Panc1 (cell line): ENCODE data around the gene KCTD12. TPM values are rescaled to one million over a fixed set of nuclear protein-coding genes. Genes with fewer than 3 reads are reported as not detected.

Experiments used
- ATAC-seq: fragments of 200-7000 bp; cut with Tn5 transposase; 2 replicates; pipeline ENCODE4 v1.9.1; 2020; ENCODE audit warnings: mild to moderate bottlenecking, moderate library complexity
- BruUV-seq: library from RNA; stranded (reverse); fragments of 400-500 nt; replicated peaks from 2 replicates; lab custom pipeline; 2021; lab: Mats Ljungman, UMichigan
- CTCF ChIA-PET: fragments of 300-600 bp; sonication (Branson Sonifier 250); formaldehyde crosslinking; loops from one replicate; lab custom pipeline; 2022; ENCODE audit warnings: antibody characterized with exemption; lab: Charles Lee
- POLR2A ChIA-PET: fragments of 300-600 bp; sonication (Branson Sonifier 250); formaldehyde crosslinking; loops from one replicate; lab custom pipeline; 2022; ENCODE audit warnings: antibody characterized with exemption; lab: Charles Lee
- DNase-seq: peaks from one replicate; pipeline ENCODE4 v3.0.0-alpha.2; 2010; ENCODE audit warnings: low read depth, low spot score
- H3K27ac ChIP-seq: 2 replicates; pipeline ENCODE4 v1.5.1; 2011; ENCODE audit warnings: mild to moderate bottlenecking, low read length, inconsistent platforms
- H3K27me3 ChIP-seq: fragments of 200-500 bp; sonication (Bioruptor generic); 2 replicates; pipeline ENCODE4 v1.6.0; 2014; ENCODE audit warnings: low read length, inconsistent platforms; ENCODE audit not compliant: control insufficient read depth, insufficient read depth
- H3K36me3 ChIP-seq: fragments of 200-500 bp; sonication (Bioruptor generic); 2 replicates; pipeline ENCODE4 v1.5.1; 2014; ENCODE audit warnings: inconsistent platforms, mild to moderate bottlenecking, low read length, moderate library complexity; ENCODE audit not compliant: control insufficient read depth, insufficient read depth
- H3K4me1 ChIP-seq: 2 replicates; pipeline ENCODE4 v1.5.1; 2011; ENCODE audit warnings: inconsistent platforms, mild to moderate bottlenecking, low read length, moderate library complexity; ENCODE audit not compliant: control insufficient read depth, insufficient read depth
- H3K4me3 ChIP-seq, 2 experiments: 2 replicates each; pipeline ENCODE4 v1.5.1; 2011 to 2012; ENCODE audit warnings: low read depth in 2 of 2, low read length in 2 of 2, mild to moderate bottlenecking in 2 of 2, inconsistent platforms in 1 of 2, moderate library complexity in 1 of 2
- H3K9me3 ChIP-seq: fragments of 200-500 bp; sonication (Bioruptor generic); 2 replicates; pipeline ENCODE4 v1.5.1; 2014; ENCODE audit warnings: low read depth, mild to moderate bottlenecking, inconsistent platforms, low read length, moderate library complexity; ENCODE audit not compliant: control insufficient read depth, insufficient read depth
- CTCF ChIP-seq: fragments of 450-650 bp; IDR thresholded peaks from 2 replicates; pipeline ENCODE4 v1.5.1; 2017; ENCODE audit warnings: mild to moderate bottlenecking
- POLR2AphosphoS5 ChIP-seq: IDR thresholded peaks from 2 replicates; pipeline ENCODE4 v1.6.1; 2012; ENCODE audit warnings: mild to moderate bottlenecking, low read depth, low read length, moderate library complexity
- SIN3A ChIP-seq: IDR thresholded peaks from 2 replicates; pipeline ENCODE4 v1.6.1; 2012; ENCODE audit warnings: low read depth, mild to moderate bottlenecking, low read length, moderate library complexity, borderline replicate concordance; ENCODE audit not compliant: insufficient read depth
- TCF7L2 ChIP-seq: IDR thresholded peaks from 2 replicates; pipeline ENCODE4 v1.6.1; 2011; ENCODE audit warnings: mild to moderate bottlenecking, low read depth, low read length, inconsistent platforms
- in situ Hi-C: cut with HindIII; loops from 2 replicates; pipeline ENCODE4 v1.10.0; 2016; ENCODE audit warnings: low sequenced_read_pairs, low pct_unique_long_range_greater_than_20kb
- intact Hi-C: fragments of 100-400 bp; cut with micrococcal nuclease; formaldehyde crosslinking; loops from one replicate; pipeline ENCODE4 v1.10.0; 2022; ENCODE audit not compliant: unreplicated experiment
- total RNA-seq: library from RNA; stranded (reverse); gene quantifications from one replicate; pipeline ENCODE4 v1.2.1, GENCODE V29; 2021; ENCODE audit not compliant: unreplicated experiment

KCTD12 gene
- total RNA-seq, 1 experiment from 2014 or later, result 0.90 TPM

- BruUV-seq, result no TSS peak
Measured at GRCh38 chr13:76830805-76831204, 55.4 kb downstream of the KCTD12 start.

More at GRCh38 chr13:76830805-76831204, 55.4 kb downstream of the KCTD12 start:
- no peaks in the 10 kb centered on the region for H3K36me3 ChIP-seq
- no peaks in the 10 kb centered on the region for H3K27me3 ChIP-seq
- CTCF ChIA-PET, result no interaction called here
- TF ChIP-seq CTCF (no peak), SIN3A (no peak), TCF7L2 (no peak), POLR2AphosphoS5 (no peak)
- in situ Hi-C loops (no loop called here), intact Hi-C loops (no loop called here)
- DNase-seq, result no peak
- POLR2A ChIA-PET, result no interaction called here
- no peak for ATAC-seq
- no peak overlapping the region for H3K4me3 ChIP-seq
- H3K4me1 ChIP-seq, result no peaks in the 10 kb centered on the region
- H3K9me3 ChIP-seq, result no peaks in the 10 kb centered on the region
- H3K27ac ChIP-seq, result no peak overlapping the region

Other genes starting within 250 kb of the KCTD12 start
- not detected for gene ACOD1, start 62.1 kb upstream of the KCTD12 start, total RNA-seq
- gene CLN5, start 105.7 kb upstream of the KCTD12 start, total RNA-seq, result 21.4 TPM
- 18.5 TPM for gene FBXL3, start 140.8 kb upstream of the KCTD12 start, total RNA-seq